GM23248 (cell line): Measurements from ENCODE around the gene SYT15.
"Not testable (repeated sequence)": the region's sequence is repeated elsewhere in the genome, so short reads cannot be mapped to it uniquely, and the experiment has no call there.

Source experiments
- EZH2 ChIP-seq: fragments of 200-600 bp; sonication (generic); IDR thresholded peaks from 2 replicates; pipeline ENCODE4 v1.6.1; 2018; ENCODE audit warnings: antibody characterized with exemption, mild to moderate bottlenecking; ENCODE audit not compliant: insufficient read depth, poor library complexity, severe bottlenecking
- EZH2phosphoT487 ChIP-seq: fragments of 200-600 bp; sonication (generic); IDR thresholded peaks from 2 replicates; pipeline ENCODE4 v1.6.1; 2018; ENCODE audit warnings: antibody characterized with exemption, moderate library complexity, mild to moderate bottlenecking, low read depth; ENCODE audit not compliant: insufficient read depth

- TF ChIP-seq EZH2, EZH2phosphoT487: not testable (repeated sequence)
These were observed 52.8 kb downstream of the SYT15 start for GRCh38 chr10:46631683-46632082.
